Sigmoid colon (tissue), 7 donors: Measurements from ENCODE around the gene CCDC85C. TPM values are rescaled to one million over a fixed set of nuclear protein-coding genes. Genes with fewer than 3 reads are reported as not detected.

Experiments
- DNase-seq: peaks from one replicate; pipeline ENCODE4 v3.0.0-alpha.2; 2019
- H3K27ac ChIP-seq, 4 donors: fragments of 200-600 bp; sonication (generic); one replicate each; pipeline ENCODE4 v1.5.1; 2016 to 2019; ENCODE audit warnings: mild to moderate bottlenecking in 1 of 4
- H3K27me3 ChIP-seq, 3 donors: fragments of 200-600 bp; sonication (generic); one replicate each; pipeline ENCODE4 v1.5.1; 2019; ENCODE audit warnings: mild to moderate bottlenecking in 1 of 3
- H3K36me3 ChIP-seq, 4 donors: fragments of 200-600 bp; sonication (generic); one replicate each; pipeline ENCODE4 v1.5.1; 2016 to 2019
- H3K4me1 ChIP-seq, 4 donors: fragments of 200-600 bp; sonication (generic); one replicate each; pipeline ENCODE4 v1.5.1; 2017 to 2019
- H3K4me3 ChIP-seq, 4 donors: fragments of 200-600 bp; sonication (generic); one replicate each; pipeline ENCODE4 v1.5.1; 2017 to 2019; ENCODE audit warnings: mild to moderate bottlenecking in 2 of 4, moderate library complexity in 1 of 4
- H3K9me3 ChIP-seq, 4 donors: fragments of 200-600 bp in 3 of 4; sonication (generic) in 3 of 4; one replicate each; pipeline versions ENCODE4 v1.5.1 to v1.6.1; 2013 to 2019
- CTCF ChIP-seq, 4 experiments: fragments of 450-650 bp in 3 of 4; fragments of 200-600 bp in 1 of 4; IDR thresholded peaks; one replicate each; pipeline ENCODE4 v1.5.1; 2016 to 2019; ENCODE audit warnings: antibody characterized with exemption in 4 of 4, mild to moderate bottlenecking in 3 of 4, moderate library complexity in 2 of 4
- EP300 ChIP-seq, 4 donors: sonication (generic); formaldehyde crosslinking; IDR thresholded peaks; one replicate each; pipeline ENCODE4 v1.6.1; 2017; ENCODE audit warnings: antibody characterized with exemption in 4 of 4
- POLR2A ChIP-seq, 2 donors: fragments of 450-650 bp; IDR thresholded peaks; one replicate each; pipeline ENCODE4 v1.6.1; 2016; ENCODE audit warnings: antibody characterized with exemption in 2 of 2, mild to moderate bottlenecking in 2 of 2, moderate library complexity in 2 of 2
- POLR2AphosphoS5 ChIP-seq, 4 donors: sonication (generic); formaldehyde crosslinking; IDR thresholded peaks; one replicate each; pipeline ENCODE4 v1.6.1; 2017; ENCODE audit warnings: antibody characterized with exemption in 4 of 4
- WGBS, 2 donors: extraction: QIAGEN DNeasy Blood & Tissue Kit; methylation state at CpG; one replicate each; pipeline ENCODE4 v1.1.7; 2013; 5-methylcytosine and 5-hydroxymethylcytosine counted together
- intact Hi-C: fragments of 100-400 bp; cut with DNase I; formaldehyde crosslinking; loops from one replicate; pipeline ENCODE4 v1.15.1; 2023
- polyA plus RNA-seq, 3 donors: library from polyadenylated mRNA; stranded (reverse); fragments of 200-250 nt; gene quantifications; one replicate each; pipeline ENCODE4 v1.2.3, GENCODE V29; 2013
- total RNA-seq, 4 donors: library from RNA; depleted of rRNA; stranded (reverse); fragments of >200 nt; gene quantifications; one replicate each; pipeline ENCODE4 v1.1.0, GENCODE V29; 2016
- donor health status: healthy with polysubstance abuse.
- donor health status: Bipolar disorder and iron deficiency.
- donor health status: healthy.

Gene CCDC85C
- total and polyA plus RNA-seq, 7 donors, result 11.4 to 79.0 (median 28.1) TPM

- H3K4me3 ChIP-seq, result no peak overlapping the region
- H3K9me3 ChIP-seq, result no peaks in the 10 kb centered on the region
- peaks cover 0 to 41% (median 32%) of the 10 kb centered on the region in 4 donors for H3K4me1 ChIP-seq
- DNase-seq, result no peak
- no peaks in the 10 kb centered on the region for H3K27me3 ChIP-seq
- intact Hi-C loops, result no loop called here
- TF ChIP-seq CTCF (IDR thresholded peaks at IDR 0.05), result no peak
- TF ChIP-seq EP300 (IDR thresholded peaks at IDR 0.05), result no peak
- TF ChIP-seq POLR2A (IDR thresholded peaks at IDR 0.05), result no peak
- no peak for TF ChIP-seq POLR2AphosphoS5 (IDR thresholded peaks at IDR 0.05)
- WGBS, 2 donors, result 91 to 92% methylated on average over 16 of the region's 16 CpGs
- peaks cover 25 to 58% (median 40%) of the 10 kb centered on the region in 4 donors for H3K36me3 ChIP-seq
- peak overlapping the region; percentile 81 to 86 (median 84) for H3K27ac ChIP-seq
Observed at GRCh38 chr14:99512571-99513182, 91.3 kb downstream of the CCDC85C start.

GRCh38 chr14:99512110-99512449 lies 91.9 kb downstream of the CCDC85C start:
- no peak for TF ChIP-seq POLR2A (IDR thresholded peaks at IDR 0.05)
- no peak for TF ChIP-seq POLR2AphosphoS5 (IDR thresholded peaks at IDR 0.05)
- no peak for TF ChIP-seq EP300 (IDR thresholded peaks at IDR 0.05)
- Histone ChIP-seq H3K27me3 (no peaks in the 10 kb centered on the region), H3K9me3 (no peaks in the 10 kb centered on the region), H3K27ac (peak overlapping the region; percentile 81 to 86 (median 84)), H3K4me3 (no peak overlapping the region), H3K4me1 (peaks cover 0 to 38% (median 30%) of the 10 kb centered on the region in 4 donors), H3K36me3 (peaks cover 25 to 63% (median 46%) of the 10 kb centered on the region in 4 donors)
- WGBS, 2 donors, result 78 to 79% methylated on average over 10 of the region's 10 CpGs
- intact Hi-C loops, result no loop called here
- no peak for DNase-seq

- Histone ChIP-seq H3K4me3 (no peak overlapping the region), H3K27ac (peak overlapping the region; percentile 81 to 86 (median 84)), H3K36me3 (peaks cover 25 to 69% (median 51%) of the 10 kb centered on the region in 4 donors), H3K4me1 (peaks cover 0 to 38% (median 30%) of the 10 kb centered on the region in 4 donors), H3K27me3 (no peaks in the 10 kb centered on the region), H3K9me3 (no peaks in the 10 kb centered on the region)
- DNase-seq, result peak; percentile 78
- intact Hi-C loops, result no loop called here
- WGBS, 2 donors, result 83 to 87% methylated on average over 12 of the region's 12 CpGs
- TF ChIP-seq POLR2AphosphoS5 (IDR thresholded peaks at IDR 0.05) (peak in 1 of 4 donors; percentile 15), CTCF (IDR thresholded peaks at IDR 0.05) (no peak)
Observed at GRCh38 chr14:99511421-99512109, 92.4 kb downstream of the CCDC85C start.

- no peak for DNase-seq
- H3K36me3 ChIP-seq, result peaks cover 28 to 77% (median 57%) of the 10 kb centered on the region in 4 donors
- H3K27ac ChIP-seq, result peak overlapping the region; percentile 81 to 86 (median 84)
- 83 to 85% methylated on average over 15 of the region's 15 CpGs for WGBS, 2 donors
- no peak overlapping the region for H3K4me3 ChIP-seq
- peaks cover 0 to 38% (median 30%) of the 10 kb centered on the region in 4 donors for H3K4me1 ChIP-seq
- no peaks in the 10 kb centered on the region for H3K9me3 ChIP-seq
- H3K27me3 ChIP-seq, result no peaks in the 10 kb centered on the region
- TF ChIP-seq EP300 (IDR thresholded peaks at IDR 0.05), result no peak
- TF ChIP-seq POLR2AphosphoS5 (IDR thresholded peaks at IDR 0.05), result no peak
- no peak for TF ChIP-seq POLR2A (IDR thresholded peaks at IDR 0.05)
- TF ChIP-seq CTCF (IDR thresholded peaks at IDR 0.05), result no peak
- intact Hi-C loops, result no loop called here
Observed at GRCh38 chr14:99510556-99511139, 93.4 kb downstream of the CCDC85C start.

- TF ChIP-seq POLR2A (IDR thresholded peaks at IDR 0.05), result no peak
- Histone ChIP-seq H3K27ac (peak overlapping the region in 1 of 4 donors; percentile 83), H3K36me3 (peaks cover 33 to 77% (median 57%) of the 10 kb centered on the region in 4 donors), H3K4me1 (peaks cover 0 to 38% (median 30%) of the 10 kb centered on the region in 4 donors), H3K9me3 (no peaks in the 10 kb centered on the region), H3K27me3 (no peaks in the 10 kb centered on the region), H3K4me3 (no peak overlapping the region)
- intact Hi-C loops, result no loop called here
- 91 to 94% methylated on average over 27 of the region's 27 CpGs for WGBS, 2 donors
- DNase-seq, result no peak
Observed at GRCh38 chr14:99509871-99510555, 94.0 kb downstream of the CCDC85C start.
